Measurements from ENCODE around the gene DHCR7.
"Not testable (repeated sequence)": the region's sequence is repeated elsewhere in the genome, so short reads cannot be mapped to it uniquely, and the experiment has no call there.

Gene DHCR7

GRCh38 chr11:71436861-71437260, 11.3 kb downstream of the DHCR7 start:
- no peak for FAIRE-seq

- no peak for FAIRE-seq
These were observed 12.8 kb downstream of the DHCR7 start for GRCh38 chr11:71435278-71435951.

- no peak for FAIRE-seq
These were observed 13.5 kb downstream of the DHCR7 start for GRCh38 chr11:71434576-71435130.

- no peak for FAIRE-seq
These were observed 14.3 kb downstream of the DHCR7 start for GRCh38 chr11:71433648-71434450.

- FAIRE-seq = no peak
These were observed 15.2 kb downstream of the DHCR7 start for GRCh38 chr11:71432761-71433647.

GRCh38 chr11:71431271-71431670, 16.9 kb downstream of the DHCR7 start:
- FAIRE-seq = no peak

- FAIRE-seq = no peak
These were observed 18.0 kb downstream of the DHCR7 start for GRCh38 chr11:71430166-71430565.

GRCh38 chr11:71429701-71430100, 18.5 kb downstream of the DHCR7 start:
- FAIRE-seq = no peak

- no peak for FAIRE-seq
These were observed 19.2 kb downstream of the DHCR7 start for GRCh38 chr11:71428861-71429435.

- no peak for FAIRE-seq
These were observed 21.8 kb downstream of the DHCR7 start for GRCh38 chr11:71426413-71426812.

- no peak for FAIRE-seq
These were observed 22.3 kb downstream of the DHCR7 start for GRCh38 chr11:71425860-71426259.

- FAIRE-seq = no peak
These were observed 22.8 kb downstream of the DHCR7 start for GRCh38 chr11:71425409-71425808.

- no peak for FAIRE-seq
These were observed 24.9 kb downstream of the DHCR7 start for GRCh38 chr11:71423181-71423790.

GRCh38 chr11:71422318-71422717, 25.9 kb downstream of the DHCR7 start:
- FAIRE-seq = not testable (repeated sequence)

GRCh38 chr11:71421392-71421950, 26.7 kb downstream of the DHCR7 start:
- FAIRE-seq = no peak

- FAIRE-seq = no peak
These were observed 27.5 kb downstream of the DHCR7 start for GRCh38 chr11:71420455-71421241.

- FAIRE-seq = no peak
These were observed 29.6 kb downstream of the DHCR7 start for GRCh38 chr11:71418643-71419042.

GRCh38 chr11:71414645-71415044, 33.5 kb downstream of the DHCR7 start:
- FAIRE-seq = no peak

GRCh38 chr11:71410363-71410966, 37.7 kb downstream of the DHCR7 start:
- FAIRE-seq = no peak

- FAIRE-seq = no peak
These were observed 39.4 kb downstream of the DHCR7 start for GRCh38 chr11:71408826-71409225.

GRCh38 chr11:71407356-71407755, 40.8 kb downstream of the DHCR7 start:
- FAIRE-seq = no peak
